ENCODE data around the gene HCRT.
"Not testable (repeated sequence)": the region's sequence is repeated elsewhere in the genome, so short reads cannot be mapped to it uniquely, and the experiment has no call there.

HCRT gene

DNA sequence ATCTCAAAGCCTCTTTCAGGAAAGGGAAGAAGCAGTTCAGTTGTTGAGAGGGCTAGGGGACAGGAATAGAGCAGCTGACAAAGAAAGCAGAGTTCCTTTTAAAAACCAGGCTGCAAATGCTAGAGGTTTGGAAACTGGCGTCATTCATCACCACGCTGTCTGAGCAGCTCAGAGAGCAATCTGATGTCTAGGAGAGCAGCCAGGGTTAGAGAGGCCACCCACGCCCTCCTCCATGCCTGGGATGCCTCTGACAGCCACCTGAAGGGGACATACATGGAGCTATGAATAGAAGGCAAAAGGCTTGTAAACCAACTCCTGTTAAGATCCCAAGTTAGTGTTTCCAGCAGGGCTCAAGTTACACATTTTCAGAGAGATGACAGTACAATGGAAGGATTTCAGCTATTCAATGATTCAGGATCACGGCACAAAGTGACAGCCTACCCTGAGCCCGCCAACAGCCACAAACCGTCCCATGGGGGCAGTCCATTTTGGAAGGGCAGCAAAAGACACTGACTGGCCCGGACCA is 42.8 kb downstream of the HCRT start:
- in situ Hi-C loops (cut with MboI; ENCODE audit: low sequenced_read_pairs): no loop called here

- in situ Hi-C loops (cut with MboI; ENCODE audit: low sequenced_read_pairs): no loop called here
Observed at GRCh38 chr17:42141382-42141781, 43.9 kb downstream of the HCRT start.

GRCh38 chr17:42140690-42141089 is 44.6 kb downstream of the HCRT start:
- in situ Hi-C loops (cut with MboI; ENCODE audit: low sequenced_read_pairs): not testable (repeated sequence)

DNA sequence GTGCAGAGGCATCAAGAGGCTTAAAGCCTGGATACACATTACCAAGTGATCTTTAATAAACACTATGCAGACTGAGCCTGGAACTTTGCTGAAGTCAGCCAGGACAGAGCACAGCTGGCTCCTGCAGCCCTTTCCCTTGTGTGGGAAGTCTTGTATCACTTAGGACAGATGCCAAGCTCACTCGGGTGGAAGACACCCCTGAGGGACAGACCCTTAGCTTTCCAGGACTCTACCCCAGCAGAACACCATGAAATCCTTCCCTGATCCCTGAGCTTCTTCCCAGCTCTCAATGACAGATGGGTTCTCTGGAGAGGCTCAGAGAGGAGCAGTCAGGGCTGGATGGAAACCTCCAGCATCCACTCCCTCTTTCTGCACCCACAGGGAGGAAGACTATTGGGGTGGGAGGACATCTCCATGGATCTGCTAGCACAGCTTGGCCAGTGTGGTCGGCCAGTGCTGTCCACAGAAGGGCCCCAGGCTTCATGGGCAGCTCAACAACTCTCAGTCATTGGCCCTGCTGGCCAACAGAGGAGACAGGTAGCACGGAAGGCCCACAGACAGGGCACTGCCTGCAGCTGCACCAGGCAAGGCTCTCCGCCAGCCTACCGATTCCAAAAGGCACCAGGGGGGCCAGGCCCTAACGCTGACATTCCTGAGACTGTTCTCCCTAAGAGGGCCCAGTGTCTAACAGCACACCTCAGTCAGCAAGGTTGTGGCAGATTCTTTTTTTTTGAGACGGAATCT is 46.3 kb downstream of the HCRT start:
- in situ Hi-C loops (cut with MboI; ENCODE audit: low sequenced_read_pairs): no loop called here

DNA sequence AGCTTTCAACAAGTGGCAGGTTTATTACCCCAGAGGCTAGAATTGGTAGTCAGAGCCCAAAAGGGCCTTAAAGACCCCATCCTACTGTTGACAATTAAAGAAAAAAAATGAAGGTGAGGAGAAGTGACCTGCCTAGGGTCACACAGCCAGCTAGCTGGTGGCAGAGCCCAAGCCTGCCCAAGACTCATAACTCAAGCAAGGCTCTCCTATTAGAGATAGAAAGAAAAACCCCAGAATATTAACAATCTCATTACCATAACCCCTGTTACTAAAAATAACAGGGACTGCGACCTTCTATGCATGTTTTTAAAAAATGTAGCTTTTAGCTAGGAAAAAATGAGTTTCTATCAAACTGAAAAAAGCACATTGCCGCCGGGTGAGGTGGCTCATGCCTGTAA is 48.6 kb downstream of the HCRT start:
- in situ Hi-C loops (cut with MboI; ENCODE audit: low sequenced_read_pairs): no loop called here

GRCh38 chr17:42135664-42136653 is 49.3 kb downstream of the HCRT start:
- in situ Hi-C loops (cut with MboI; ENCODE audit: low sequenced_read_pairs): no loop called here

GRCh38 chr17:42135151-42135550 is 50.1 kb downstream of the HCRT start:
- in situ Hi-C loops (cut with MboI; ENCODE audit: low sequenced_read_pairs): no loop called here
